A673 (cell line): Measurements from ENCODE around the gene MYO1E.

Experiments used
- EZH2 ChIP-seq: fragments of 200-600 bp; sonication (generic); IDR thresholded peaks from 2 replicates; pipeline ENCODE4 v1.6.1; 2017; ENCODE audit warnings: borderline replicate concordance, low read depth, mild to moderate bottlenecking, mixed read lengths, antibody characterized with exemption, low read length; ENCODE audit not compliant: poor library complexity, severe bottlenecking
- TF ChIP-seq, protein P1 (sequence below): fragments of 300-800, 200-600 bp; sonication (generic); conservative IDR thresholded peaks from 2 replicates; pipeline ENCODE4 v1.5.1; 2017; ENCODE audit warnings: low read depth, mild to moderate bottlenecking, antibody characterized with exemption, low read length, moderate library complexity, mixed read lengths

DNA sequence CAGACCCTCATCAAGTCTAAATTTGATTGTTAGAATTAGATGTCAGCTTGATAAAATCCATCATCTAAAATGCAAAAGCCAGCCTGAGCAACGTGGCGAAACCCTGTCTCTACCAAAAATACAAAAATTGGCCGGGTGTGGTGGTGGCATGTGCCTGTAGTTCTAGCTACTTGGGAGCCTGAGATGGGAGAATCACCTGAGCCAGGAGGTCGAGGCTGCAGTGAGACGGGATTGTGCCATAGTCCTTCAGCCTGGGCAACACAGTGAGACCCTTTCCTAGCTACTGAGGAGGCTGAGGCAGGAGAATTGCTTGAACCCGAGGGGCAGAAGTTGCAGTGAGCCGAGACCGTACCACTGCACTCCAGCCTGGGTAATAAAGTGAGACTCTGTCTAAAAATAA lies 69.5 kb downstream of the MYO1E start:
- TF ChIP-seq, protein P1, sequence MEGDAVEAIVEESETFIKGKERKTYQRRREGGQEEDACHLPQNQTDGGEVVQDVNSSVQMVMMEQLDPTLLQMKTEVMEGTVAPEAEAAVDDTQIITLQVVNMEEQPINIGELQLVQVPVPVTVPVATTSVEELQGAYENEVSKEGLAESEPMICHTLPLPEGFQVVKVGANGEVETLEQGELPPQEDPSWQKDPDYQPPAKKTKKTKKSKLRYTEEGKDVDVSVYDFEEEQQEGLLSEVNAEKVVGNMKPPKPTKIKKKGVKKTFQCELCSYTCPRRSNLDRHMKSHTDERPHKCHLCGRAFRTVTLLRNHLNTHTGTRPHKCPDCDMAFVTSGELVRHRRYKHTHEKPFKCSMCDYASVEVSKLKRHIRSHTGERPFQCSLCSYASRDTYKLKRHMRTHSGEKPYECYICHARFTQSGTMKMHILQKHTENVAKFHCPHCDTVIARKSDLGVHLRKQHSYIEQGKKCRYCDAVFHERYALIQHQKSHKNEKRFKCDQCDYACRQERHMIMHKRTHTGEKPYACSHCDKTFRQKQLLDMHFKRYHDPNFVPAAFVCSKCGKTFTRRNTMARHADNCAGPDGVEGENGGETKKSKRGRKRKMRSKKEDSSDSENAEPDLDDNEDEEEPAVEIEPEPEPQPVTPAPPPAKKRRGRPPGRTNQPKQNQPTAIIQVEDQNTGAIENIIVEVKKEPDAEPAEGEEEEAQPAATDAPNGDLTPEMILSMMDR = no peak
- TF ChIP-seq EZH2 = no peak
